Measurements from ENCODE around the gene NUMB.

The NUMB gene

GRCh38 chr14:73237219-73237785 is 221.0 kb downstream of the NUMB start, which contains the start of gene PAPLN:
PAPLN (plus strand) TSS chr14:73237506; CDS start chr14:73239779, 2,273 bp downstream.
- no peaks in the 10 kb centered on the region for H3K36me3 ChIP-seq (replicated peaks; ENCODE audit: low read depth, low read length)
- no peak within 1 kb of the TSS for H2AFZ ChIP-seq (ENCODE audit: low read depth, low read length)
- TF ChIP-seq EZH2phosphoT487 (IDR thresholded peaks at IDR 0.05; ENCODE audit: low read depth) (no peak), CTCF (IDR thresholded peaks at IDR 0.05; ENCODE audit: low read depth, low read length) (no peak)
- peak within 1 kb of the TSS; percentile 52 for H3K4me2 ChIP-seq (ENCODE audit: low read length)
- H3K9ac ChIP-seq (ENCODE audit: low read length): no peak within 1 kb of the TSS
- H3K4me3 ChIP-seq (ENCODE audit: low read length): peak within 1 kb of the TSS; percentile 21; the same call in 1 of the 2 replicates
- no peaks in the 10 kb centered on the region for H3K9me3 ChIP-seq (ENCODE audit: insufficient read depth, low read length)
- no peaks in the 10 kb centered on the region for H4K20me1 ChIP-seq (ENCODE audit: insufficient read depth, low read length)
- peaks cover 25% of the 10 kb centered on the region for H3K4me1 ChIP-seq (ENCODE audit: low read length)
- H3K79me2 ChIP-seq (ENCODE audit: low read length): no peaks in the 10 kb centered on the region
- H3K27ac ChIP-seq (ENCODE audit: low read length): no peak within 1 kb of the TSS
- peaks cover 63% of the 10 kb centered on the region for H3K27me3 ChIP-seq (ENCODE audit: low read depth, low read length)

GRCh38 chr14:73236752-73237218 is 221.6 kb downstream of the NUMB start:
- H3K27ac ChIP-seq (ENCODE audit: low read length): no peak overlapping the region
- TF ChIP-seq EZH2phosphoT487 (IDR thresholded peaks at IDR 0.05; ENCODE audit: low read depth): no peak
- no peak for TF ChIP-seq CTCF (IDR thresholded peaks at IDR 0.05; ENCODE audit: low read depth, low read length)
- H3K9ac ChIP-seq (ENCODE audit: low read length): no peak overlapping the region
- no peaks in the 10 kb centered on the region for H3K79me2 ChIP-seq (ENCODE audit: low read length)
- no peak overlapping the region for H2AFZ ChIP-seq (ENCODE audit: low read depth, low read length)
- peaks cover 22% of the 10 kb centered on the region for H3K4me1 ChIP-seq (ENCODE audit: low read length)
- no peak overlapping the region for H3K4me2 ChIP-seq (ENCODE audit: low read length)
- H3K9me3 ChIP-seq (ENCODE audit: insufficient read depth, low read length): no peaks in the 10 kb centered on the region
- H4K20me1 ChIP-seq (ENCODE audit: insufficient read depth, low read length): no peaks in the 10 kb centered on the region
- peaks cover 63% of the 10 kb centered on the region for H3K27me3 ChIP-seq (ENCODE audit: low read depth, low read length)
- no peak overlapping the region for H3K4me3 ChIP-seq (ENCODE audit: low read length)
- H3K36me3 ChIP-seq (replicated peaks; ENCODE audit: low read depth, low read length): no peaks in the 10 kb centered on the region

- peaks cover 63% of the 10 kb centered on the region for H3K27me3 ChIP-seq (ENCODE audit: low read depth, low read length)
- H3K4me1 ChIP-seq (ENCODE audit: low read length): peaks cover 16% of the 10 kb centered on the region
- no peak overlapping the region for H3K27ac ChIP-seq (ENCODE audit: low read length)
- H3K9ac ChIP-seq (ENCODE audit: low read length): no peak overlapping the region
- no peaks in the 10 kb centered on the region for H3K36me3 ChIP-seq (replicated peaks; ENCODE audit: low read depth, low read length)
- no peaks in the 10 kb centered on the region for H4K20me1 ChIP-seq (ENCODE audit: insufficient read depth, low read length)
- H3K4me3 ChIP-seq (ENCODE audit: low read length): no peak overlapping the region
- TF ChIP-seq CTCF (IDR thresholded peaks at IDR 0.05; ENCODE audit: low read depth, low read length) (no peak), EZH2phosphoT487 (IDR thresholded peaks at IDR 0.05; ENCODE audit: low read depth) (no peak)
- H3K4me2 ChIP-seq (ENCODE audit: low read length): no peak overlapping the region
- H2AFZ ChIP-seq (ENCODE audit: low read depth, low read length): no peak overlapping the region
- no peaks in the 10 kb centered on the region for H3K9me3 ChIP-seq (ENCODE audit: insufficient read depth, low read length)
- H3K79me2 ChIP-seq (ENCODE audit: low read length): no peaks in the 10 kb centered on the region
Observed at GRCh38 chr14:73236157-73236556, 222.2 kb downstream of the NUMB start.

GRCh38 chr14:73235531-73236155 is 222.7 kb downstream of the NUMB start:
- Histone ChIP-seq H3K36me3 (replicated peaks; ENCODE audit: low read depth, low read length) (no peaks in the 10 kb centered on the region), H3K4me1 (ENCODE audit: low read length) (peaks cover 10% of the 10 kb centered on the region), H3K9ac (ENCODE audit: low read length) (no peak overlapping the region), H3K4me2 (ENCODE audit: low read length) (no peak overlapping the region), H3K9me3 (ENCODE audit: insufficient read depth, low read length) (no peaks in the 10 kb centered on the region), H2AFZ (ENCODE audit: low read depth, low read length) (no peak overlapping the region), H3K4me3 (ENCODE audit: low read length) (no peak overlapping the region), H3K27me3 (ENCODE audit: low read depth, low read length) (peaks cover 63% of the 10 kb centered on the region), H3K27ac (ENCODE audit: low read length) (no peak overlapping the region), H3K79me2 (ENCODE audit: low read length) (no peaks in the 10 kb centered on the region), H4K20me1 (ENCODE audit: insufficient read depth, low read length) (no peaks in the 10 kb centered on the region)
- TF ChIP-seq CTCF (IDR thresholded peaks at IDR 0.05; ENCODE audit: low read depth, low read length) (no peak), EZH2phosphoT487 (IDR thresholded peaks at IDR 0.05; ENCODE audit: low read depth) (no peak)

All from OCI-LY3 (cell line).